Immature natural killer cell (primary cell): ENCODE measurements around the gene SPTBN1. TPM values are rescaled to one million over a fixed set of nuclear protein-coding genes. Genes with fewer than 3 reads are reported as not detected.

Source experiments
- DNase-seq, 3 donors: peaks; one replicate each; pipeline ENCODE4 v3.0.0; 2022; ENCODE audit warnings: mixed read lengths in 1 of 3
- H3K27ac Mint-ChIP-seq, 6 donors: one replicate each; pipeline ENCODE4 v1.8.0; 2020; ENCODE audit warnings: mixed read lengths in 6 of 6, mild to moderate bottlenecking in 5 of 6, inconsistent platforms in 4 of 6, moderate library complexity in 3 of 6
- H3K27me3 Mint-ChIP-seq, 3 donors: one replicate each; pipeline ENCODE4 v1.8.0; 2020 to 2021; ENCODE audit warnings: low read depth in 3 of 3, mild to moderate bottlenecking in 3 of 3, mixed read lengths in 3 of 3, moderate library complexity in 3 of 3, inconsistent platforms in 1 of 3
- H3K36me3 Mint-ChIP-seq, 3 donors: one replicate each; pipeline ENCODE4 v1.8.0; 2020; ENCODE audit warnings: mixed read lengths in 3 of 3, inconsistent platforms in 2 of 3, mild to moderate bottlenecking in 2 of 3
- H3K4me1 Mint-ChIP-seq, 2 donors: one replicate each; pipeline ENCODE4 v1.8.0; 2020; ENCODE audit warnings: inconsistent platforms in 2 of 2, mild to moderate bottlenecking in 2 of 2, mixed read lengths in 2 of 2, moderate library complexity in 1 of 2
- H3K4me3 Mint-ChIP-seq, 5 donors: one replicate each; pipeline ENCODE4 v1.8.0; 2020; ENCODE audit warnings: mild to moderate bottlenecking in 5 of 5, mixed read lengths in 5 of 5, inconsistent platforms in 3 of 5, moderate library complexity in 3 of 5
- H3K9me3 Mint-ChIP-seq, 6 donors: one replicate each; pipeline ENCODE4 v1.8.0; 2020; ENCODE audit warnings: mild to moderate bottlenecking in 6 of 6, mixed read lengths in 6 of 6, inconsistent platforms in 4 of 6, moderate library complexity in 3 of 6
- polyA plus RNA-seq, 3 donors: library from polyadenylated mRNA; unstranded; fragments of 300-500 nt; fragmentation: Illumina TruSeq; gene quantifications; one replicate each; pipeline ENCODE4 v1.2.3, GENCODE V29; 2021

Gene SPTBN1
- polyA plus RNA-seq, 3 donors from 2014 or later: 0.41 to 57.5 (median 7.7) TPM

- H3K9me3 Mint-ChIP-seq: no peaks in the 10 kb centered on the region
- DNase-seq: no peak
- H3K4me1 Mint-ChIP-seq: no peaks in the 10 kb centered on the region
- no peak overlapping the region for H3K27ac Mint-ChIP-seq
- no peak overlapping the region for H3K4me3 Mint-ChIP-seq
- no peaks in the 10 kb centered on the region for H3K36me3 Mint-ChIP-seq
- H3K27me3 Mint-ChIP-seq: peaks cover 2 to 5% (median 3%) of the 10 kb centered on the region in 3 donors
Observed at GRCh38 chr2:54466870-54467269, 10.7 kb downstream of the SPTBN1 start.

GRCh38 chr2:54468673-54469072, 12.5 kb downstream of the SPTBN1 start:
- no peaks in the 10 kb centered on the region for H3K36me3 Mint-ChIP-seq
- H3K4me1 Mint-ChIP-seq: no peaks in the 10 kb centered on the region
- no peak overlapping the region for H3K27ac Mint-ChIP-seq
- no peaks in the 10 kb centered on the region for H3K9me3 Mint-ChIP-seq
- DNase-seq: no peak
- peaks cover 0 to 5% (median 2%) of the 10 kb centered on the region in 3 donors for H3K27me3 Mint-ChIP-seq
- H3K4me3 Mint-ChIP-seq: no peak overlapping the region

GRCh38 chr2:54469484-54470053, 13.4 kb downstream of the SPTBN1 start:
- Mint-ChIP-seq H3K27ac (no peak overlapping the region), H3K36me3 (no peaks in the 10 kb centered on the region), H3K4me3 (no peak overlapping the region), H3K4me1 (no peaks in the 10 kb centered on the region), H3K27me3 (peaks cover 0 to 5% (median 0%) of the 10 kb centered on the region in 3 donors), H3K9me3 (no peaks in the 10 kb centered on the region)
- DNase-seq: no peak

GRCh38 chr2:54470266-54470938, 14.3 kb downstream of the SPTBN1 start:
- no peak overlapping the region for H3K27ac Mint-ChIP-seq
- H3K4me1 Mint-ChIP-seq: no peaks in the 10 kb centered on the region
- no peak for DNase-seq
- no peaks in the 10 kb centered on the region for H3K9me3 Mint-ChIP-seq
- H3K27me3 Mint-ChIP-seq: peaks cover 0 to 5% (median 0%) of the 10 kb centered on the region in 3 donors
- no peak overlapping the region for H3K4me3 Mint-ChIP-seq
- H3K36me3 Mint-ChIP-seq: no peaks in the 10 kb centered on the region

GRCh38 chr2:54471221-54471711, 15.1 kb downstream of the SPTBN1 start:
- no peaks in the 10 kb centered on the region for H3K9me3 Mint-ChIP-seq
- H3K4me1 Mint-ChIP-seq: no peaks in the 10 kb centered on the region
- peaks cover 0 to 5% (median 0%) of the 10 kb centered on the region in 3 donors for H3K27me3 Mint-ChIP-seq
- no peak overlapping the region for H3K27ac Mint-ChIP-seq
- H3K36me3 Mint-ChIP-seq: no peaks in the 10 kb centered on the region
- no peak overlapping the region for H3K4me3 Mint-ChIP-seq
- DNase-seq: no peak

- Mint-ChIP-seq H3K27me3 (peaks cover 0 to 2% (median 0%) of the 10 kb centered on the region in 3 donors), H3K4me3 (no peak overlapping the region), H3K9me3 (peaks cover 0 to 2% (median under 1%) of the 10 kb centered on the region in 6 donors), H3K27ac (no peak overlapping the region), H3K4me1 (peaks cover 16 to 20% of the 10 kb centered on the region in 2 donors), H3K36me3 (no peaks in the 10 kb centered on the region)
- no peak for DNase-seq
Observed at GRCh38 chr2:54473851-54474250, 17.7 kb downstream of the SPTBN1 start.

GRCh38 chr2:54475285-54475684, 19.2 kb downstream of the SPTBN1 start:
- Mint-ChIP-seq H3K4me3 (no peak overlapping the region), H3K4me1 (peaks cover 16 to 20% of the 10 kb centered on the region in 2 donors), H3K27ac (no peak overlapping the region), H3K27me3 (peaks cover 0 to 2% (median 0%) of the 10 kb centered on the region in 3 donors), H3K9me3 (peaks cover 0 to 7% (median 1%) of the 10 kb centered on the region in 6 donors), H3K36me3 (no peaks in the 10 kb centered on the region)
- no peak for DNase-seq

GRCh38 chr2:54475919-54476318, 19.8 kb downstream of the SPTBN1 start:
- H3K27ac Mint-ChIP-seq: peak overlapping the region in 2 of 6 donors; percentile 11 to 46
- H3K9me3 Mint-ChIP-seq: peaks cover 0 to 7% (median 2%) of the 10 kb centered on the region in 6 donors
- no peaks in the 10 kb centered on the region for H3K36me3 Mint-ChIP-seq
- DNase-seq: no peak
- no peak overlapping the region for H3K4me3 Mint-ChIP-seq
- peaks cover 0 to 2% (median 0%) of the 10 kb centered on the region in 3 donors for H3K27me3 Mint-ChIP-seq
- peaks cover 16 to 20% of the 10 kb centered on the region in 2 donors for H3K4me1 Mint-ChIP-seq

GRCh38 chr2:54476852-54477251, 20.7 kb downstream of the SPTBN1 start:
- H3K27ac Mint-ChIP-seq: peak overlapping the region in 2 of 6 donors; percentile 14 to 34
- H3K36me3 Mint-ChIP-seq: peaks cover 0 to 3% (median 0%) of the 10 kb centered on the region in 3 donors
- H3K9me3 Mint-ChIP-seq: peaks cover 0 to 7% (median 3%) of the 10 kb centered on the region in 6 donors

GRCh38 chr2:54477896-54478295, 21.8 kb downstream of the SPTBN1 start:
- Mint-ChIP-seq H3K9me3 (peaks cover 0 to 7% (median 3%) of the 10 kb centered on the region in 6 donors), H3K4me1 (peaks cover 16 to 20% of the 10 kb centered on the region in 2 donors), H3K27ac (peak overlapping the region in 2 of 6 donors; percentile 6 to 40), H3K4me3 (peak overlapping the region in 2 of 5 donors; percentile 6 to 9), H3K36me3 (peaks cover 0 to 3% (median 0%) of the 10 kb centered on the region in 3 donors), H3K27me3 (no peaks in the 10 kb centered on the region)
- no peak for DNase-seq

More at GRCh38 chr2:54476852-54477251, 20.7 kb downstream of the SPTBN1 start:
- Mint-ChIP-seq H3K4me1 (peaks cover 16 to 20% of the 10 kb centered on the region in 2 donors), H3K27me3 (no peaks in the 10 kb centered on the region), H3K4me3 (peak overlapping the region in 1 of 5 donors; percentile 38)
- no peak for DNase-seq

GRCh38 chr2:54478899-54479298, 22.8 kb downstream of the SPTBN1 start:
- Mint-ChIP-seq H3K4me1 (peaks cover 16 to 20% of the 10 kb centered on the region in 2 donors), H3K4me3 (no peak overlapping the region), H3K27me3 (no peaks in the 10 kb centered on the region), H3K36me3 (peaks cover 0 to 3% (median 0%) of the 10 kb centered on the region in 3 donors), H3K9me3 (peaks cover 0 to 7% (median 3%) of the 10 kb centered on the region in 6 donors), H3K27ac (no peak overlapping the region)
- DNase-seq: no peak

- DNase-seq: no peak
- Mint-ChIP-seq H3K27ac (no peak overlapping the region), H3K4me1 (peaks cover 16 to 20% of the 10 kb centered on the region in 2 donors), H3K36me3 (peaks cover 0 to 3% (median 0%) of the 10 kb centered on the region in 3 donors), H3K9me3 (peaks cover 0 to 7% (median 3%) of the 10 kb centered on the region in 6 donors), H3K27me3 (peaks cover 0 to under 1% (median 0%) of the 10 kb centered on the region in 3 donors), H3K4me3 (no peak overlapping the region)
Observed at GRCh38 chr2:54479424-54479823, 23.3 kb downstream of the SPTBN1 start.

- no peak overlapping the region for H3K4me3 Mint-ChIP-seq
- H3K27me3 Mint-ChIP-seq: peaks cover 0 to 3% (median under 1%) of the 10 kb centered on the region in 3 donors
- DNase-seq: no peak
- H3K9me3 Mint-ChIP-seq: peaks cover 0 to 8% (median 3%) of the 10 kb centered on the region in 6 donors
- peaks cover 16 to 20% of the 10 kb centered on the region in 2 donors for H3K4me1 Mint-ChIP-seq
- H3K27ac Mint-ChIP-seq: no peak overlapping the region
- H3K36me3 Mint-ChIP-seq: peaks cover 0 to 5% (median 3%) of the 10 kb centered on the region in 3 donors
Observed at GRCh38 chr2:54480025-54480424, 23.9 kb downstream of the SPTBN1 start.

GRCh38 chr2:54481686-54482085, 25.6 kb downstream of the SPTBN1 start:
- Mint-ChIP-seq H3K27me3 (peaks cover 0 to 3% (median 2%) of the 10 kb centered on the region in 3 donors), H3K27ac (no peak overlapping the region), H3K4me1 (peaks cover 16 to 20% of the 10 kb centered on the region in 2 donors), H3K4me3 (no peak overlapping the region), H3K36me3 (peaks cover 0 to 5% (median 3%) of the 10 kb centered on the region in 3 donors), H3K9me3 (peaks cover 0 to 8% (median 3%) of the 10 kb centered on the region in 6 donors)
- DNase-seq: no peak
